MM.1S (cell line): Measurements from ENCODE around the gene KLK13.

Source experiments
- CTCF ChIP-seq: fragments of 300-600 bp; sonication (generic); IDR thresholded peaks from 2 replicates; pipeline ENCODE4 v1.5.1; 2016; ENCODE audit warnings: antibody characterized with exemption, low read length, mixed read lengths
- EZH2 ChIP-seq: fragments of 300-600 bp; sonication (generic); optimal IDR thresholded peaks from 2 replicates; pipeline ENCODE3; 2017; ENCODE audit warnings: low read depth, mild to moderate bottlenecking, antibody characterized with exemption, low read length, mixed read lengths
- EZH2phosphoT487 ChIP-seq: fragments of 300-600 bp; sonication (generic); IDR thresholded peaks from 2 replicates; pipeline ENCODE4 v1.6.1; 2018; ENCODE audit warnings: antibody characterized with exemption, low read length

- TF ChIP-seq CTCF (no peak), EZH2 (no peak), EZH2phosphoT487 (no peak)
Measured at GRCh38 chr19:51096473-51097165, 31.7 kb upstream of the KLK13 start.
